CD14-positive monocyte (primary cell): ENCODE measurements around the gene ZSCAN16. TPM values are rescaled to one million over a fixed set of nuclear protein-coding genes. Genes with fewer than 3 reads are reported as not detected.

Experiments used
- DNase-seq, 3 donors: peaks; one replicate each; pipeline ENCODE4 v3.0.0-alpha.2; 2011 to 2022
- H2AFZ ChIP-seq: 2 replicates; pipeline ENCODE4 v1.6.0; 2012; ENCODE audit warnings: mild to moderate bottlenecking, low read depth, low read length, inconsistent platforms; ENCODE audit not compliant: insufficient read depth, poor library complexity, severe bottlenecking
- H3K27ac ChIP-seq, 2 donors: 1 replicate in 1 of 2; 2 replicates in 1 of 2; pipeline ENCODE4 v1.5.1; 2012 to 2013; ENCODE audit warnings: low read length in 2 of 2, control low read depth in 1 of 2, inconsistent platforms in 1 of 2, low read depth in 1 of 2, mild to moderate bottlenecking in 1 of 2
- H3K27me3 ChIP-seq, 2 donors: one replicate each; pipeline versions ENCODE4 v1.6.0 to v1.6.1; 2011 to 2013; ENCODE audit warnings: low read length in 2 of 2; ENCODE audit not compliant: control insufficient read depth in 2 of 2, insufficient read depth in 2 of 2
- H3K36me3 ChIP-seq, 2 donors: replicated peaks in 1 of 2; 1 replicate in 1 of 2; 2 replicates in 1 of 2; pipeline versions ENCODE4 v1.5.1 to v1.6.1; 2012 to 2013; ENCODE audit warnings: low read length in 2 of 2, control low read depth in 1 of 2, inconsistent platforms in 1 of 2, mild to moderate bottlenecking in 1 of 2; ENCODE audit not compliant: insufficient read depth in 2 of 2, control insufficient read depth in 1 of 2
- H3K4me1 ChIP-seq, 2 donors: 1 replicate in 1 of 2; 2 replicates in 1 of 2; pipeline versions ENCODE4 v1.5.1 to v1.6.1; 2012 to 2013; ENCODE audit warnings: low read length in 2 of 2, control low read depth in 1 of 2, inconsistent platforms in 1 of 2, mild to moderate bottlenecking in 1 of 2, moderate library complexity in 1 of 2; ENCODE audit not compliant: insufficient read depth in 2 of 2, control insufficient read depth in 1 of 2
- H3K4me2 ChIP-seq: replicated peaks from 2 replicates; pipeline ENCODE3; 2012; ENCODE audit warnings: low read length, moderate library complexity, mild to moderate bottlenecking; ENCODE audit not compliant: poor library complexity, severe bottlenecking; ENCODE audit errors: extremely low read depth
- H3K4me3 ChIP-seq, 3 experiments: fragments of 200-600 bp in 1 of 3; sonication (generic) in 1 of 3; replicated peaks in 1 of 3; 1 replicate in 2 of 3; 2 replicates in 1 of 3; pipeline ENCODE4 v1.5.1; 2011 to 2013; ENCODE audit warnings: low read length in 3 of 3, mild to moderate bottlenecking in 3 of 3, control low read depth in 2 of 3, low read depth in 2 of 3, inconsistent platforms in 1 of 3, moderate library complexity in 1 of 3
- H3K79me2 ChIP-seq: 2 replicates; pipeline ENCODE4 v1.6.0; 2012; ENCODE audit warnings: mild to moderate bottlenecking, control low read depth, inconsistent platforms, low read length, moderate library complexity; ENCODE audit not compliant: insufficient read depth
- H3K9ac ChIP-seq: 2 replicates; pipeline ENCODE4 v1.6.0; 2017; ENCODE audit warnings: low read length, mild to moderate bottlenecking; ENCODE audit not compliant: insufficient read depth, poor library complexity, severe bottlenecking
- H3K9me3 ChIP-seq, 2 donors: replicated peaks in 1 of 2; 1 replicate in 1 of 2; 2 replicates in 1 of 2; pipeline versions ENCODE4 v1.5.1 to v1.6.1; 2012 to 2013; ENCODE audit warnings: low read length in 2 of 2, control low read depth in 1 of 2; ENCODE audit not compliant: control insufficient read depth in 1 of 2, insufficient read depth in 1 of 2
- H4K20me1 ChIP-seq: 2 replicates; pipeline ENCODE4 v1.6.0; 2012; ENCODE audit warnings: mild to moderate bottlenecking, low read length, control low read depth, moderate library complexity; ENCODE audit not compliant: insufficient read depth
- H3K27ac Mint-ChIP-seq, 7 donors: one replicate each; pipeline ENCODE4 v1.8.0; 2020; ENCODE audit warnings: mild to moderate bottlenecking in 7 of 7, mixed read lengths in 7 of 7, moderate library complexity in 6 of 7, inconsistent platforms in 2 of 7
- H3K27me3 Mint-ChIP-seq, 3 donors: one replicate each; pipeline ENCODE4 v1.8.0; 2021 to 2022; ENCODE audit warnings: low read depth in 3 of 3, mild to moderate bottlenecking in 3 of 3, mixed read lengths in 3 of 3, moderate library complexity in 3 of 3, inconsistent platforms in 1 of 3
- H3K36me3 Mint-ChIP-seq, 2 donors: one replicate each; pipeline ENCODE4 v1.8.0; 2020; ENCODE audit warnings: mixed read lengths in 2 of 2, inconsistent platforms in 1 of 2, mild to moderate bottlenecking in 1 of 2
- H3K4me1 Mint-ChIP-seq: one replicate; pipeline ENCODE4 v1.8.0; 2020; ENCODE audit warnings: mild to moderate bottlenecking, mixed read lengths
- H3K4me3 Mint-ChIP-seq, 2 donors: one replicate each; pipeline ENCODE4 v1.8.0; 2020; ENCODE audit warnings: mild to moderate bottlenecking in 2 of 2, mixed read lengths in 2 of 2, moderate library complexity in 1 of 2
- H3K9me3 Mint-ChIP-seq, 7 donors: one replicate each; pipeline ENCODE4 v1.8.0; 2020 to 2022; ENCODE audit warnings: mixed read lengths in 7 of 7, mild to moderate bottlenecking in 6 of 7, moderate library complexity in 6 of 7, inconsistent platforms in 2 of 7
- CTCF ChIP-seq: fragments of 200-600 bp; IDR thresholded peaks from one replicate; pipeline ENCODE4 v1.8.0; 2022; ENCODE audit warnings: antibody characterized with exemption, mild to moderate bottlenecking
- WGBS: methylation state at CpG from one replicate; pipeline ENCODE4 v1.1.5; 2013; ENCODE audit warnings: missing lambda C conversion rate; ENCODE audit not compliant: insufficient coverage; 5-methylcytosine and 5-hydroxymethylcytosine counted together
- intact Hi-C, 2 donors: fragments of 100-400 bp; cut with micrococcal nuclease; formaldehyde crosslinking; loops; one replicate each; pipeline versions ENCODE4 v1.15.0 to v1.15.1; 2023
- polyA plus RNA-seq, 3 donors: library from polyadenylated mRNA; depleted of rRNA in 1 of 3; unstranded in 2 of 3; stranded (reverse) in 1 of 3; fragments of 300-500 nt in 2 of 3; fragments of >200 nt in 1 of 3; fragmentation: Illumina TruSeq in 2 of 3; gene quantifications; 1 replicate in 2 of 3; 2 replicates in 1 of 3; pipeline ENCODE4 v1.2.3, GENCODE V29; 2012 to 2021

The ZSCAN16 gene
- polyA plus RNA-seq, 3 donors = 3.5 to 5.9 (median 4.0) TPM

- Mint-ChIP-seq H3K27me3 (peaks cover 0 to 6% (median 0%) of the 10 kb centered on the region in 3 donors), H3K9me3 (no peaks in the 10 kb centered on the region), H3K36me3 (peaks cover 22 to 26% of the 10 kb centered on the region in 2 donors), H3K4me1 (peaks cover 38% of the 10 kb centered on the region), H3K27ac (peak overlapping the region in 6 of 7 donors; percentile 60 to 89 (median 76)), H3K4me3 (peak overlapping the region; percentile 96 to 98)
- no peak for TF ChIP-seq CTCF
- Histone ChIP-seq H3K4me2 (peak overlapping the region; percentile 81), H3K9ac (peak overlapping the region; percentile 76), H3K79me2 (peaks cover 40% of the 10 kb centered on the region), H4K20me1 (no peaks in the 10 kb centered on the region), H3K27ac (peak overlapping the region in 1 of 2 donors; percentile 5), H3K4me1 (peaks cover 23 to 37% of the 10 kb centered on the region in 2 donors), H2AFZ (peak overlapping the region; percentile 90), H3K9me3 (no peaks in the 10 kb centered on the region), H3K36me3 (peaks cover 11 to 24% of the 10 kb centered on the region in 2 donors), H3K4me3 (peak overlapping the region; percentile 80 to 93 (median 81)), H3K27me3 (no peaks in the 10 kb centered on the region)
- WGBS = no CpG with 5 or more reads among the region's 4 CpGs
- intact Hi-C loops = loop anchor here (5.0 to 10.0 kb wide), 3 partner anchors 72 to 212 kb away; no protein-coding TSS in a partner anchor
- DNase-seq = peak in 2 of 3 donors; percentile 23 to 30
These were observed 18.0 kb downstream of the ZSCAN16 start for GRCh38 chr6:28142446-28142845.

- Histone ChIP-seq H3K4me2 (no peak overlapping the region), H3K4me3 (no peak overlapping the region), H3K36me3 (peaks cover 31 to 52% of the 10 kb centered on the region in 2 donors), H4K20me1 (no peaks in the 10 kb centered on the region), H3K4me1 (peaks cover 15 to 23% of the 10 kb centered on the region in 2 donors), H3K27ac (no peak overlapping the region), H3K79me2 (peaks cover 32% of the 10 kb centered on the region), H3K27me3 (no peaks in the 10 kb centered on the region), H2AFZ (no peak overlapping the region), H3K9me3 (no peaks in the 10 kb centered on the region), H3K9ac (no peak overlapping the region)
- no peak overlapping the region for H3K4me3 Mint-ChIP-seq
- no peak for TF ChIP-seq CTCF
- H3K4me1 Mint-ChIP-seq = peaks cover 28% of the 10 kb centered on the region
- H3K27me3 Mint-ChIP-seq = peaks cover 0 to 2% (median 2%) of the 10 kb centered on the region in 3 donors
- no peak for DNase-seq
- H3K9me3 Mint-ChIP-seq = peaks cover 0 to 1% (median 0%) of the 10 kb centered on the region in 7 donors
- no peak overlapping the region for H3K27ac Mint-ChIP-seq
- H3K36me3 Mint-ChIP-seq = peaks cover 46 to 50% of the 10 kb centered on the region in 2 donors
- 80% methylated on average over 1 of the region's 1 CpG for WGBS
- intact Hi-C loops = loop anchor here in 1 of 2 donors (10.0 kb wide), 2 partner anchors 70 to 210 kb away; no protein-coding TSS in a partner anchor
These were observed 20.8 kb downstream of the ZSCAN16 start for GRCh38 chr6:28145231-28145630.
